ENCODE results near the gene SNX1. TPM values are rescaled to one million over a fixed set of nuclear protein-coding genes. Genes with fewer than 3 reads are reported as not detected.
A peak's percentile ranks its signal among the peaks of the same experiment; 100 is the strongest.
"Not testable (repeated sequence)": the region's sequence is repeated elsewhere in the genome, so short reads cannot be mapped to it uniquely, and the experiment has no call there.

SNX1 gene
- total RNA-seq, 1 donor from 2014 or later = 138 TPM

GRCh38 chr15:64072812-64073211, 23.0 kb upstream of the SNX1 start:
- no peak overlapping the region for H3K4me3 Mint-ChIP-seq
- TF ChIP-seq CTCF (IDR thresholded peaks at IDR 0.05) = no peak
- ChIA-PET CTCF (no interaction called here), POLR2A (no interaction called here)
- H3K9me3 Mint-ChIP-seq = no peaks in the 10 kb centered on the region
- no peak for ATAC-seq (ENCODE audit: low read depth)
- H3K4me1 Mint-ChIP-seq = peaks cover 35% of the 10 kb centered on the region
- H3K36me3 Mint-ChIP-seq (ENCODE audit: low read depth) = peaks cover 48% of the 10 kb centered on the region
- intact Hi-C loops (cut with micrococcal nuclease) = no loop called here
- H3K27me3 Mint-ChIP-seq = no peaks in the 10 kb centered on the region
- peak overlapping the region; percentile 25 for H3K27ac Mint-ChIP-seq
- DNase-seq = no peak

GRCh38 chr15:64073496-64073895, 22.3 kb upstream of the SNX1 start:
- H3K36me3 Mint-ChIP-seq (ENCODE audit: low read depth) = peaks cover 50% of the 10 kb centered on the region
- intact Hi-C loops (cut with micrococcal nuclease); H3K27me3 Mint-ChIP-seq; POLR2A ChIA-PET; ATAC-seq (ENCODE audit: low read depth); H3K27ac Mint-ChIP-seq; DNase-seq; H3K4me3 Mint-ChIP-seq; H3K9me3 Mint-ChIP-seq: not testable (repeated sequence)
- H3K4me1 Mint-ChIP-seq = peaks cover 30% of the 10 kb centered on the region
- CTCF ChIA-PET = interaction anchor here (2.3 kb wide), 1 partner anchor 321 kb away, joined by 9 read pairs; no protein-coding TSS in a partner anchor

GRCh38 chr15:64082757-64083156, 13.0 kb upstream of the SNX1 start:
- POLR2A ChIA-PET = interaction anchor here (2.0 kb wide), 1 partner anchor 12 kb away, joined by 11 read pairs; the partner anchor contains the start of genes CIAO2A and SNX1
- DNase-seq = no peak

GRCh38 chr15:64089543-64090280, 6.1 kb upstream of the SNX1 start:
- no peak for DNase-seq
- no peak for TF ChIP-seq CTCF (IDR thresholded peaks at IDR 0.05)
- Mint-ChIP-seq H3K36me3 (ENCODE audit: low read depth) (peaks cover 30% of the 10 kb centered on the region), H3K9me3 (no peaks in the 10 kb centered on the region), H3K4me1 (peaks cover 69% of the 10 kb centered on the region), H3K27me3 (no peaks in the 10 kb centered on the region), H3K4me3 (peak overlapping the region; percentile 73), H3K27ac (peak overlapping the region; percentile 96)
- POLR2A ChIA-PET = interaction anchor here (0.6 to 3.0 kb wide), 19 partner anchors 10 to 1215 kb away, joined by 3 to 21 read pairs (median 5); partner anchors contain the start of genes PPIB and RNU5B-1
- CTCF ChIA-PET = interaction anchor here (0.6 to 3.6 kb wide), 10 partner anchors 9 to 481 kb away, joined by 3 to 18 read pairs (median 3); partner anchors contain the start of gene DAPK2
- peak; percentile 49 for ATAC-seq (ENCODE audit: low read depth)
- intact Hi-C loops (cut with micrococcal nuclease) = loop anchor here (1.0 to 10.0 kb wide), 9 partner anchors 20 to 1705 kb away; partner anchors contain the start of genes APH1B, DENND4A, LACTB and PCLAF

More at GRCh38 chr15:64082757-64083156, 13.0 kb upstream of the SNX1 start:
- H3K27me3 Mint-ChIP-seq = no peaks in the 10 kb centered on the region
- H3K4me3 Mint-ChIP-seq = no peak overlapping the region
- TF ChIP-seq CTCF (IDR thresholded peaks at IDR 0.05) = no peak
- ATAC-seq (ENCODE audit: low read depth) = no peak
- peaks cover 8% of the 10 kb centered on the region for H3K4me1 Mint-ChIP-seq
- H3K9me3 Mint-ChIP-seq = no peaks in the 10 kb centered on the region
- H3K27ac Mint-ChIP-seq = no peak overlapping the region
- H3K36me3 Mint-ChIP-seq (ENCODE audit: low read depth) = peaks cover 46% of the 10 kb centered on the region
- intact Hi-C loops (cut with micrococcal nuclease) = no loop called here
- CTCF ChIA-PET = interaction anchor here (1.0 kb wide), 1 partner anchor 14 kb away, joined by 4 read pairs; no protein-coding TSS in a partner anchor

- POLR2A ChIA-PET = interaction anchor here (0.5 to 3.0 kb wide), 8 partner anchors 9 to 1214 kb away, joined by 3 to 21 read pairs (median 5); partner anchors contain the start of genes PPIB and RNU5B-1
- CTCF ChIA-PET = interaction anchor here (1.2 to 3.6 kb wide), 5 partner anchors 22 to 338 kb away, joined by 3 to 18 read pairs (median 12); partner anchors contain the start of gene DAPK2
- no peak for DNase-seq
- Mint-ChIP-seq H3K9me3 (no peaks in the 10 kb centered on the region), H3K27ac (peak overlapping the region; percentile 96), H3K4me1 (peaks cover 77% of the 10 kb centered on the region), H3K4me3 (peak overlapping the region; percentile 73), H3K27me3 (no peaks in the 10 kb centered on the region), H3K36me3 (ENCODE audit: low read depth) (peaks cover 30% of the 10 kb centered on the region)
- intact Hi-C loops (cut with micrococcal nuclease) = loop anchor here (5.0 to 10.0 kb wide), 7 partner anchors 292 to 1704 kb away; partner anchors contain the start of genes APH1B, DENND4A, LACTB and PCLAF
- no peak for ATAC-seq (ENCODE audit: low read depth)
- no peak for TF ChIP-seq CTCF (IDR thresholded peaks at IDR 0.05)
Measured at GRCh38 chr15:64090527-64090926, 5.3 kb upstream of the SNX1 start.

Measured in activated B cell treated with CpG ODN at 0.5 μM for 24 hours (primary cell).